NCI-H1092 treated with DMSO at 0.1 percent for 48 hours (cell line): ENCODE data around the gene JMY.

Source experiments
- DNase-seq: peaks from one replicate; lab custom pipeline; 2025; lab: John Stamatoyannopoulos, UW

The JMY gene, protein sequence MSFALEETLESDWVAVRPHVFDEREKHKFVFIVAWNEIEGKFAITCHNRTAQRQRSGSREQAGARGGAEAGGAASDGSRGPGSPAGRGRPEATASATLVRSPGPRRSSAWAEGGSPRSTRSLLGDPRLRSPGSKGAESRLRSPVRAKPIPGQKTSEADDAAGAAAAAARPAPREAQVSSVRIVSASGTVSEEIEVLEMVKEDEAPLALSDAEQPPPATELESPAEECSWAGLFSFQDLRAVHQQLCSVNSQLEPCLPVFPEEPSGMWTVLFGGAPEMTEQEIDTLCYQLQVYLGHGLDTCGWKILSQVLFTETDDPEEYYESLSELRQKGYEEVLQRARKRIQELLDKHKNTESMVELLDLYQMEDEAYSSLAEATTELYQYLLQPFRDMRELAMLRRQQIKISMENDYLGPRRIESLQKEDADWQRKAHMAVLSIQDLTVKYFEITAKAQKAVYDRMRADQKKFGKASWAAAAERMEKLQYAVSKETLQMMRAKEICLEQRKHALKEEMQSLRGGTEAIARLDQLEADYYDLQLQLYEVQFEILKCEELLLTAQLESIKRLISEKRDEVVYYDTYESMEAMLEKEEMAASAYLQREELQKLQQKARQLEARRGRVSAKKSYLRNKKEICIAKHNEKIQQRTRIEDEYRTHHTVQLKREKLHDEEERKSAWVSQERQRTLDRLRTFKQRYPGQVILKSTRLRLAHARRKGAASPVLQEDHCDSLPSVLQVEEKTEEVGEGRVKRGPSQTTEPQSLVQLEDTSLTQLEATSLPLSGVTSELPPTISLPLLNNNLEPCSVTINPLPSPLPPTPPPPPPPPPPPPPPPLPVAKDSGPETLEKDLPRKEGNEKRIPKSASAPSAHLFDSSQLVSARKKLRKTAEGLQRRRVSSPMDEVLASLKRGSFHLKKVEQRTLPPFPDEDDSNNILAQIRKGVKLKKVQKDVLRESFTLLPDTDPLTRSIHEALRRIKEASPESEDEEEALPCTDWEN

GRCh38 chr5:79235634-79236361 lies at the start of gene JMY:
Gene JMY (plus strand): TSS chr5:79236131. CDS start chr5:79236651, 520 bp downstream.
- peak; percentile 78 for DNase-seq

DNA sequence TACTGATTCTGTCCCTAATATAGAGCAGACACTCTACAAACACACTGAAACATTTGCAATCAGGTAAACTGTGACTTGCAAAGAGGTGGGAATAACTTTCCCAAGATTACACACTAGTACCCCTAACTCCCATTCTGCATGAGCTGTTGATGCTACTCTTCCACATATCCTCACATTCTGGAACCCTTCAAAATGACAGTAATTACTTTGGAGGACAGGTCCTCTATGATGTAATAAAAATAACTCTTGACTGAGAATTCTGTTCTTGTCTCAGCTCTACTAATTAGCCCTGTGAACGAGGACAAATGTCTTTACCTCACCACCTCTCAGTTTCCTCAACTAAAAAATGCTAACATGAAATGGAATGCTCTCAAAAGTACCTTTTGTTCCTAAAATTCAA lies 49.5 kb upstream of the JMY start:
- no peak for DNase-seq

- DNase-seq: no peak
Measured at GRCh38 chr5:79189439-79190234, 46.3 kb upstream of the JMY start.

GRCh38 chr5:79190235-79190529 lies 45.7 kb upstream of the JMY start:
- DNase-seq: no peak

- DNase-seq: no peak
Measured at GRCh38 chr5:79191457-79191856, 44.5 kb upstream of the JMY start.

- no peak for DNase-seq
Measured at GRCh38 chr5:79193643-79194042, 42.3 kb upstream of the JMY start.

DNA sequence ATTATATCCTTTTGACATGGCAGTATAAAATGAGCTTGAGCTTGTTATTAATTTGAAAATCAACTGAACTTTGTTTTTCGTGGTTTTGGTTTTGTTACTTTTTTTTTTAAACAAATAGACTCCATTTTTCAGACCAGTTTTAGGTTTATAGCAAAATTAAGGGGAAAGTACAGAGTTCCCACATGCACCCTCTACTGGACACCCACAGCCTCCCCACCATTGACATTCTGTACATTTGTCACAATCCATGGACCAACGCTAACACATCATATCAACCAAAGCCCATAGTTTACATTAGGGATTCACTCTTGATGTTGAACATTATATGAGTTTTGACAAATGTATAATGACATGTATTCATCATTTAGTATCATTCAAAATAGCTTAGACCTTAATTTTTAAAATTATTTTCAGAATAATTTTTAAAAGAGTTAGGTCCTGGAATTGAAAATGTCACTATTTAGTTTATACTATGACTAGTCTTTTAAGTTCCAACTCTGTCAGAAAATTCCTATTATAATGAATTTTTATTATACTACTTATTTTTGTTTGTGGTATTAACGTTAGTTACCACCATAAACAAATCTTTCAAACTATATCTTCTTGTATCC lies 35.3 kb upstream of the JMY start:
- DNase-seq: no peak

- no peak for DNase-seq
Measured at GRCh38 chr5:79201206-79201605, 34.7 kb upstream of the JMY start.

DNA sequence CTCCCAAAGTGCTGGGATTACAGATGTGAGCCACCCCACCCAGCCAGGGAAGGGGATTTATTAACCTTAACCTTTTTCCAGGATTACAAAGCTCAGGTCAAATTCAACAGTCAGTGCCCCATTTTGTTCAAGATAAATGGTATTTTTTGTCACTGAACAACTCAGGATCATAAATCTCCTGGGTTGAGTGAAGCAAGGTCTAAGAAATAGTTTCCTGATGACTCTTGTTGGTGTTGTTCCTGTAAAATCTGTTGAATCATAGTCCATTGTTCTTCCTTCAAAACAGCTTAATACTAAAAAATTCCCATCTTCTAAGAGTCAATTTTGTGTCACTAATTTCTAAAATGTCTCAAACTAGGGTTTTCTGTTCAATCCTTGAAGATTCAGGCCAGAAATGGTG lies 33.9 kb upstream of the JMY start:
- no peak for DNase-seq

DNA sequence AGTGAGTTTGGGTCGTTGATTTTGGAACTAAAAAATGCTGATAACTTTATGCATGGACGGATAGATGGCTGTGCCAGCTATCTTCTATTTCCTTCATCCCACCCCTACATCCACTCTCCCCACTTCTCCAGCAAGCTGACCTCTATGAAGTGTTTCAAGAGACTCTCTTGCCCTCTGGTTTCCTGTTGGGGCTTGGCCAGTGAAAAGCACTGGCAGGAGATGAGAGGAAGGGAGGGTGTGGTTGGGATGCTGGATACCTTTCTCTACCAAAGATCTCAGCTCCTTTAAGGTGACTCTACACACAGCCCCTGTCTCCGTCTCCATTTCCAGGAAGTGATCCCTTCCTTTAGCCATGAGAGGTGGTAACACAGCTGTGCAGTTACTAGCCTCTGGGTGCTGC lies 30.0 kb upstream of the JMY start:
- DNase-seq: no peak

GRCh38 chr5:79206541-79206940 lies 29.4 kb upstream of the JMY start:
- no peak for DNase-seq

DNA sequence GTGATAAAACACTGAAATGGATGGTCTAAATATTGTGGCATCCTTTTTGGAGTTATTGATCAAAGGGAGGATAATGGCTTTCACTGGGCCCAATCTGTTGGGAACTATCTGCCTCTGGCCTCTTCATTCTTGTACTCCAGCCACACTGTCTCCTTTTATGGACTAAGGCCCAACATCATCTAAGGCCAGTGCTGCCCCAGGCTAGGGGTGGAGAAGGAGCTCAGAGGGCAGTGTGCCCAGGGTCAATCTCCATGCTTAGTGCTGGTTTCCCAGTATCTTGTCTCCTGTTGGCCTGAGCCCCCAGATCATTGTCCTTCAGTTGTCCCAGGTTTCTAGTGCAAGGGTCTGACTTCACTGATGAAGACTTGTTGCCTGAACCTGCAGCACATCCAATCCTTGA lies 26.4 kb upstream of the JMY start:
- DNase-seq: no peak

- DNase-seq: no peak
Measured at GRCh38 chr5:79224286-79224984, 11.5 kb upstream of the JMY start.

- DNase-seq: no peak
Measured at GRCh38 chr5:79225026-79225425, 10.9 kb upstream of the JMY start.

DNA sequence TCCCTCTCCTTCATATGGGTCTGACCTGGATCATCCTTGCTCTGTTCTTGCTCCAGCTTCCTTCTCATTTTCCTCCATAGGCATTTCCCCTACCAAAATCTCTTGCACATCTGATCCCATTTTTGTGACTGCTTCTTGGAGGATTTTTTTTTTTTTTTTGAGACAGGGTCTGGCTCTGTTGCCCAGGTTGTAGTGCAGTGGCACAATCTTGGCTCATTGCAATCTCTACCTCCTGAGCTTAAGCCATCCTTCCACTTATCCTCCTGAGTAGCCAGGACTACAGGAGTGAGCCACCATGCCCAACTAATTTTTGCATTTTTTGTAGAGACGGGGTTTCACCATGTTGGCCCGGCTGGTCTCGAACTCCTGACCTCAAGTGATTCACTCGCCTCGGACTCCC lies 10.5 kb upstream of the JMY start:
- DNase-seq: no peak

GRCh38 chr5:79227484-79228025 lies 8.4 kb upstream of the JMY start:
- no peak for DNase-seq

DNA sequence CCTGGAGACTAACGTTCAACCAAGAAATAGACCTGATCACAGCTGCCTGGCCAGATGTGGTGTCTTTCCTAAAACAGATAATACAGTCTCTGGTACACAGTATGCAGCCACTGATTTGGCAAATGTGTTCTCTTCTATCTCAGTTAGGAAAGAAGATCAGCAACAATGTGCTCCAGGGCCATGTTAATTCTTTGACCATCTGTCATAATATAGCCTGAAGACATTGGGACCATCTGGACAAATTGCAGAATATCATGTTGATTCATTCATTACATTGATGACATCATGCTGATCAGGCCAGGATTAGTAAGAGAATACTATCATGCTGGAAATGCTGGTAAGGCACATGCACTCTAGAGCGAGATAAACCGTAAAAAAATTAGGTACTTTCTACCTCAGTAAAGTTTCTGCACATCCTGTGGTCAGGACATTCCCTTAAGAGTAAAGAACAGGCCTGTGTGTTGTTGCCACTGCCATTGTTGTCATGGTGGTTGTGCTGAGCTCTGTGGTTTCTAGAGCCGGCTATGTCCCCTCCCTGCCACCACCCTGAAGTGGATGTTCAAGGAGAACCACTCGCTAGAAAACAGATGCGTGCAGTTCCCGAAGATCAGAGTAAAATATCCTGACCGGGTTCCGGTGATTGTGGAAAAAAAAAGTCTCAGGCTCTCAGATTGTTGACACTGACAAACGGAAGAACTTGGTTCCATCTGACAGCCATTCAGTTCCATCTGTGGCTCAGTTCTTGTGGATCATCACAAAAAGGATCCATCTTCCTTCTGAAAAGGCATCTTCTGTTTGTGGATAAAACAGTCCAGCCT lies 6.4 kb upstream of the JMY start:
- no peak for DNase-seq

- no peak for DNase-seq
Measured at GRCh38 chr5:79235261-79235633, 684 bp upstream of the JMY start.

DNA sequence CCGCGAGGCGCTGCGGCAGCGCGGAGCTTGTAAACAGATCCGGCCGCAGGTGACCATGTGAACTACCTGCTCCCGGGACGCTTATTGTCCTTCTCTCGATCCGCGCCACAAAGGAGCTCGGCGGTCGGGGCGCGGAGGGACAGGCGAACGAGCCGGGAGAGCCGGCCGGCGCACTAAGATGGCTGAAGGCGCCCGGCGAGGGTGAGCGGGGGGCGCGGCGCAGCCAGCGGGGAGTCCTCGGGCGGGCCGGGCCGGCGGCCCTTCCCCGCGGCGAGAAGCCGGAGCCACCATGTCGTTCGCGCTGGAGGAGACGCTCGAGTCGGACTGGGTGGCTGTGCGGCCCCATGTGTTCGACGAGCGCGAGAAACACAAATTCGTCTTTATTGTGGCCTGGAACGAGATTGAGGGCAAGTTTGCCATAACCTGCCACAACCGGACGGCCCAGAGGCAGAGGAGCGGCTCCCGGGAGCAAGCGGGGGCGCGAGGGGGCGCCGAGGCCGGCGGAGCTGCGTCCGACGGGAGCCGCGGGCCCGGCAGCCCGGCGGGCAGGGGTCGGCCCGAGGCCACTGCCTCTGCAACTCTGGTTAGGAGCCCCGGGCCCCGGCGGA lies 535 bp downstream of the JMY start:
- peak; percentile 8 for DNase-seq
